Measurements from ENCODE around the gene DRC1.

DRC1 gene

GRCh38 chr2:26448651-26449050, 46.9 kb downstream of the DRC1 start:
- H3K36me3 ChIP-seq: no peaks in the 10 kb centered on the region
- H4K20me1 ChIP-seq: no peaks in the 10 kb centered on the region
- H3K27ac ChIP-seq: no peak overlapping the region
- no peak overlapping the region for H3K4me3 ChIP-seq
- no peak overlapping the region for H3K4me2 ChIP-seq
- no peak overlapping the region for H3K9ac ChIP-seq
- no peak for TF ChIP-seq Cebpa-rat (IDR thresholded peaks at IDR 0.05)
- no peaks in the 10 kb centered on the region for H3K27me3 ChIP-seq
- no peaks in the 10 kb centered on the region for H3K9me3 ChIP-seq (replicated peaks in 1 of 11)
- peaks cover 4 to 14% (median 7%) of the 10 kb centered on the region in 10 experiments; a peak in 14 of 20 replicates for H3K4me1 ChIP-seq

- Histone ChIP-seq H4K20me1 (no peaks in the 10 kb centered on the region), H3K4me2 (no peak overlapping the region), H3K27ac (no peak overlapping the region), H3K36me3 (no peaks in the 10 kb centered on the region), H3K9ac (no peak overlapping the region), H3K4me1 (peaks cover 4 to 16% (median 9%) of the 10 kb centered on the region in 10 experiments; a peak in 14 of 20 replicates), H3K27me3 (no peaks in the 10 kb centered on the region), H3K9me3 (replicated peaks in 1 of 11) (no peaks in the 10 kb centered on the region), H3K4me3 (no peak overlapping the region)
- TF ChIP-seq Cebpa-rat (IDR thresholded peaks at IDR 0.05): no peak
Observed at GRCh38 chr2:26449278-26450030, 47.7 kb downstream of the DRC1 start.

GRCh38 chr2:26450031-26450635, 48.4 kb downstream of the DRC1 start:
- Histone ChIP-seq H3K4me1 (peaks cover 9 to 22% (median 15%) of the 10 kb centered on the region in 10 experiments), H3K4me3 (no peak overlapping the region), H3K27ac (no peak overlapping the region), H3K27me3 (no peaks in the 10 kb centered on the region), H3K9me3 (replicated peaks in 1 of 11) (no peaks in the 10 kb centered on the region), H3K4me2 (no peak overlapping the region), H3K36me3 (no peaks in the 10 kb centered on the region), H3K9ac (no peak overlapping the region), H4K20me1 (no peaks in the 10 kb centered on the region)
- TF ChIP-seq Cebpa-rat (IDR thresholded peaks at IDR 0.05): no peak

GRCh38 chr2:26451700-26452099, 50.0 kb downstream of the DRC1 start:
- no peak overlapping the region for H3K27ac ChIP-seq
- no peak overlapping the region for H3K4me3 ChIP-seq
- TF ChIP-seq Cebpa-rat (IDR thresholded peaks at IDR 0.05): no peak
- no peaks in the 10 kb centered on the region for H4K20me1 ChIP-seq
- peaks cover 24 to 38% (median 30%) of the 10 kb centered on the region in 10 experiments for H3K4me1 ChIP-seq
- H3K27me3 ChIP-seq: no peaks in the 10 kb centered on the region
- H3K9ac ChIP-seq: no peak overlapping the region
- no peaks in the 10 kb centered on the region for H3K9me3 ChIP-seq (replicated peaks in 1 of 11)
- no peaks in the 10 kb centered on the region for H3K36me3 ChIP-seq
- peak overlapping the region in 7 of 11 experiments; percentile 4 to 43 (median 16); a peak in 6 of 22 replicates for H3K4me2 ChIP-seq

GRCh38 chr2:26453421-26454329, 52.0 kb downstream of the DRC1 start:
- Histone ChIP-seq H3K4me1 (peaks cover 32 to 56% (median 37%) of the 10 kb centered on the region in 10 experiments), H3K4me3 (no peak overlapping the region), H3K36me3 (no peaks in the 10 kb centered on the region), H3K27me3 (no peaks in the 10 kb centered on the region), H3K9me3 (replicated peaks in 1 of 11) (no peaks in the 10 kb centered on the region), H4K20me1 (no peaks in the 10 kb centered on the region; a peak in 1 of 22 replicates), H3K9ac (no peak overlapping the region), H3K4me2 (no peak overlapping the region), H3K27ac (no peak overlapping the region)
- no peak for TF ChIP-seq Cebpa-rat (IDR thresholded peaks at IDR 0.05)

GRCh38 chr2:26454561-26455001, 52.9 kb downstream of the DRC1 start:
- no peaks in the 10 kb centered on the region for H3K9me3 ChIP-seq (replicated peaks in 1 of 11)
- no peaks in the 10 kb centered on the region for H3K36me3 ChIP-seq
- H3K4me3 ChIP-seq: no peak overlapping the region
- peaks cover 32 to 58% (median 38%) of the 10 kb centered on the region in 10 experiments for H3K4me1 ChIP-seq
- peak overlapping the region in 8 of 11 experiments; percentile 74 to 88 (median 84); a peak in 11 of 22 replicates for H3K4me2 ChIP-seq
- H3K9ac ChIP-seq: no peak overlapping the region
- H3K27me3 ChIP-seq: no peaks in the 10 kb centered on the region
- H3K27ac ChIP-seq: peak overlapping the region in 5 of 11 experiments; percentile 15 to 64 (median 49); a peak in 4 of 22 replicates
- no peaks in the 10 kb centered on the region; a peak in 1 of 22 replicates for H4K20me1 ChIP-seq
- TF ChIP-seq Cebpa-rat (IDR thresholded peaks at IDR 0.05): no peak

GRCh38 chr2:26455037-26455669, 53.4 kb downstream of the DRC1 start:
- H3K4me3 ChIP-seq: no peak overlapping the region; a peak in 1 of 20 replicates
- peaks cover 32 to 61% (median 38%) of the 10 kb centered on the region in 10 experiments for H3K4me1 ChIP-seq
- H3K36me3 ChIP-seq: no peaks in the 10 kb centered on the region
- no peaks in the 10 kb centered on the region for H3K9me3 ChIP-seq (replicated peaks in 1 of 11)
- no peaks in the 10 kb centered on the region for H3K27me3 ChIP-seq
- peak overlapping the region in 6 of 11 experiments; percentile 15 to 64 (median 46); a peak in 8 of 22 replicates for H3K27ac ChIP-seq
- H4K20me1 ChIP-seq: no peaks in the 10 kb centered on the region; a peak in 1 of 22 replicates
- TF ChIP-seq Cebpa-rat (IDR thresholded peaks at IDR 0.05): no peak
- peak overlapping the region in 5 of 11 experiments; percentile 11 to 32 (median 29); a peak in 4 of 22 replicates for H3K9ac ChIP-seq
- peak overlapping the region; percentile 73 to 88 (median 81) for H3K4me2 ChIP-seq

- no peak; a peak in 1 of 22 replicates for TF ChIP-seq Cebpa-rat (IDR thresholded peaks at IDR 0.05)
- Histone ChIP-seq H3K27me3 (no peaks in the 10 kb centered on the region), H3K36me3 (no peaks in the 10 kb centered on the region), H3K27ac (peak overlapping the region in 7 of 11 experiments; percentile 15 to 64 (median 43); a peak in 9 of 22 replicates), H3K9ac (peak overlapping the region in 5 of 11 experiments; percentile 11 to 32 (median 29); a peak in 5 of 22 replicates), H3K4me1 (peaks cover 32 to 61% (median 38%) of the 10 kb centered on the region in 10 experiments), H3K9me3 (replicated peaks in 1 of 11) (no peaks in the 10 kb centered on the region), H3K4me2 (peak overlapping the region; percentile 73 to 88 (median 81)), H4K20me1 (no peaks in the 10 kb centered on the region; a peak in 1 of 22 replicates), H3K4me3 (no peak overlapping the region; a peak in 1 of 20 replicates)
Observed at GRCh38 chr2:26455670-26456439, 54.1 kb downstream of the DRC1 start.

All from BLaER1 treated with 17β-estradiol and CSF1 and Interleukin-3, amounts not matched to agents 10 nM and 100 nM (cell line).